Activated CD4-positive, alpha-beta T cell treated with anti-CD3 and anti-CD28 coated beads, Interleukin-2, amount 50 U/mL, for 24 hours (primary cell): ENCODE data around the gene DNAJC27.

ENCODE experiments used
- DNase-seq, 2 donors: peaks; one replicate each; pipeline ENCODE4 v3.0.0-alpha.2; 2020; ENCODE audit warnings: low read depth in 1 of 2, low spot score in 1 of 2

Gene DNAJC27

DNA sequence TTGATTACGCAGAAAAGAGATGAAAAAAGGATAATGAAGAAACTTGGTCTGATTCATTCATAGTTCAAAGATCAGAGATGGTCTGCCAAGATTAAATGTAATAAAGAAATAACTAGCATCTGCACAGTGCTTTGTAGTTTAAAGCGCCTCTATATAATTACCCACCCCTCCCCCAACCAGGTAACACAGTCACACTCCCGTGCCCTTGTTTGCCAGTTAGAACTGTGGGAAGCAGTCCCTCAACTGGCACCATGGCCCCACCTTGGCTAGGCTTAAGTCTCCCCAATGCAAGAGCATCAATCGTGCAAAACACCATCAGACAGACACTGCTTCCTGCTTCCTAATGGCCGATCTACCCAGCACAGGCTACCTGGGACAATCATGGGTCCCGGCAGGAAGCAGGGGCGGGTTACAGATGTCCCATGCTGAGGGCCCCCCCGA is 63.3 kb downstream of the DNAJC27 start:
- DNase-seq = no peak

GRCh38 chr2:24907116-24907515 is 64.6 kb downstream of the DNAJC27 start:
- no peak for DNase-seq

DNA sequence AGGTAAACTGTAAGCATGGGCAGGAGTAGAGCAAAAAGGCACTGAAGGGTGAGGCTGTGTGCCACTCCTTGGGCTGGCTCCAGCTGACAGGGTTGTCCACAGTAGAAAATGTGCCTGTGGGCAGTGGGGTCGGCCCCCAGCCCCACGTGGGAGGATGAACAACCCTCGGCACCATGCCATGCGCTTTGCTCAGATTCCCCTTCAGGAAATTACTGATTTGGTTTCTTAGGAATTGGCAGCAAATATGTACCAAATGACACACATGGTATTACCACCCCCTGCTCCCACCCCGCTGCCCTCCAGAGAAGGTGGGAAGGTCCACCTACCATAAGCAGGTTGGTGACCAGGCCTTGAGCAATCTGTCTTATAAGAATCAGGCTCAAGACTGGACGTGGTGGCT is 65.3 kb downstream of the DNAJC27 start:
- no peak for DNase-seq

GRCh38 chr2:24903161-24904103 is 68.3 kb downstream of the DNAJC27 start:
- no peak for DNase-seq

DNA sequence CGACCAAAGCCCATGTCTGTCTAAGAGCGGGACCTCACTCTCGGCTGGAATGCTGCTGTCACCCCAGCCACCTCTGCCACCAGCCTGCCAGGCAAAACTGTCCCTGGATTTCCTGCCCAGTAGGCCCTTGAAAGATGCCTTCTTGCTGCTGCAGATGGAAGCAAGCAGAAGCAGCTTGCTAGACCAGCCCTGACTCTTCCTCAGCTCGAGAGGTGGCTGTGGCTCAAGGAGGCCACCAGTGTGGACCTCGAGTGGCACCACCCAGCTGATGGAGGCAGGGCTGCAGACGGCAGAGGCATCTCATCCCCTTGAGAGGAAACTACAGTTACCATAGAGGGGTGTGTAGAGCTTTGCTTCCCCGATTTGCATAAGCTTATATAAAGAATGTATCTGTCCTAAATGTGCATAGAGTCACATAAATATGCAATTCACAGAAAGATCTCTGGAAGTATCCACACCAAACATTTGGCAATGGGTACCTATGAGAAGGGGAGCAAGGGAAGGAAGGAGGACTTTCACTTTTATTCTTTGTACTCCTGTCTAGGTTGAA is 72.3 kb downstream of the DNAJC27 start:
- DNase-seq = no peak

DNA sequence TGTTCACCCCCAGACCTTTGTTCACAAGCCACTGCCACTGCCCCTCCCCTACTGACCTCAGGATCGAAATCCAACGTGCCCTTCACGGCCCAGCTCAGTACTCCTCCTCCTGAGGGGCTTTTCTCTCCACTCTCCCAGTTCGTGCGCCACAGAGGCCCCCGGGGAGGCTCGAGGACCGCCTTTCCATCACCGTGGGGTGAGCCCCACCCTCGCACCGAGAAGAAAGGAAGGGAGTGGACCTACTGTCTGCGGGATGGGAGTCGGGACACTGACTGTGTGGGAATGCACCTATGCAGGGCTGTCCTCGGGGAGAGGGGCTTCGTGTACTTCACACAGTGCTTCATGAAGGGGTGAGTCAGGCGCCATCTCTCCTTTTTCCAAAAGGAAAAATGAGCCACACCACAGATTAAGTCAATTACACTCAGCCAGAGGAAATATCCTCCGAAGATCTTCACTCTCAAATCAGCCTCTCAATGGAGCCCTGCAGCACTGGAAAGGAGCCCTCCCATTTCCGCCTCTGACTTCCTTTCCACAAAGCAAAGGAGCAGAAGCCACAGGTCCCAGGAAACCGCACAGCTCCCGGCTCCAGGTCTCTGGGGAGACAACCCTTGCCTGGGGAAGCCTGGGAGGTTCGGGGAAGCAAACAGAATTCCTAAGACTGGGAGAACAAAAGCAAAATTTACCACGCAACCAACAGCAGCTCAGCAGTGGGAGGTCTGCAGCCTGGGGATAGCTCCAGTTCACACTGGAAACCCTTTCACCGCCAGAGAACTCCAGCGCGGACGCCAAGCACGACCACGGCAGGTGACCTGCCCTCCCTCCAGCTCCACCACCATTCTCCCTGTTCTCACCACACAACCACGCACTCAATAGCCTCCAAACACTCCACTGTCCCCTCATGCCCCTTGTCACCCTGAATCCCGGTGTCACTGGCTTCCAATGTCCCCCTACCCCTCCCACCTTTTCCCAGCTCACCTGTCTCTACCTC is 73.3 kb downstream of the DNAJC27 start:
- no peak for DNase-seq

- no peak for DNase-seq
These were observed 77.0 kb downstream of the DNAJC27 start for GRCh38 chr2:24894750-24895149.

- no peak for DNase-seq
These were observed 77.8 kb downstream of the DNAJC27 start for GRCh38 chr2:24893934-24894333.
